Cardiac muscle cell (in vitro differentiated cells and primary cell): ENCODE results near the gene FBXL22. TPM values are rescaled to one million over a fixed set of nuclear protein-coding genes. Genes with fewer than 3 reads are reported as not detected.
A peak's percentile ranks its signal among the peaks of the same experiment; 100 is the strongest.
"Not testable (repeated sequence)": the region's sequence is repeated elsewhere in the genome, so short reads cannot be mapped to it uniquely, and the experiment has no call there.

Experiments
- DNase-seq, 2 donors: peaks; one replicate each; pipeline versions ENCODE4 v3.0.0 to v3.0.0-alpha.2; 2010 to 2017; ENCODE audit warnings: low read depth in 1 of 2, low spot score in 1 of 2
- H3K27ac ChIP-seq: fragments of 200-600 bp; sonication (generic); 2 replicates; pipeline ENCODE4 v1.5.1; 2016
- H3K27me3 ChIP-seq: fragments of 200-600 bp; sonication (generic); 2 replicates; pipeline ENCODE4 v1.6.0; 2016; ENCODE audit warnings: control low read depth
- H3K36me3 ChIP-seq: fragments of 200-600 bp; sonication (generic); 2 replicates; pipeline ENCODE4 v1.5.1; 2016; ENCODE audit warnings: control low read depth
- H3K4me1 ChIP-seq: fragments of 200-600 bp; sonication (generic); 2 replicates; pipeline ENCODE4 v1.8.1; 2017; ENCODE audit warnings: low read depth, mild to moderate bottlenecking, mixed run types
- H3K4me3 ChIP-seq: fragments of 200-600 bp; sonication (generic); 2 replicates; pipeline ENCODE4 v1.5.1; 2016; ENCODE audit warnings: mild to moderate bottlenecking
- H3K9me3 ChIP-seq: fragments of 200-600 bp; sonication (generic); 2 replicates; pipeline ENCODE4 v1.5.1; 2017; ENCODE audit warnings: low read depth, mild to moderate bottlenecking, control low read depth
- polyA plus RNA-seq: library from polyadenylated mRNA; unstranded; fragments of >200 nt; fragmentation: Nextera tagmentation; extraction: Ambion mirVana; gene quantifications from 2 replicates; pipeline ENCODE4 v1.2.1, GENCODE V29; 2016
- total RNA-seq: library from RNA; depleted of rRNA; stranded (reverse); fragments of >200 nt; gene quantifications from 2 replicates; pipeline ENCODE4 v1.2.3, GENCODE V29; 2016
- TF ChIP-seq, protein P1 (sequence below): IDR thresholded peaks from 2 replicates; pipeline ENCODE4 v1.5.1; 2012; ENCODE audit warnings: low read depth, mild to moderate bottlenecking, low read length

FBXL22 gene
- total and polyA plus RNA-seq, 2 experiments from 2014 or later = 14.4 to 26.5 TPM

DNA sequence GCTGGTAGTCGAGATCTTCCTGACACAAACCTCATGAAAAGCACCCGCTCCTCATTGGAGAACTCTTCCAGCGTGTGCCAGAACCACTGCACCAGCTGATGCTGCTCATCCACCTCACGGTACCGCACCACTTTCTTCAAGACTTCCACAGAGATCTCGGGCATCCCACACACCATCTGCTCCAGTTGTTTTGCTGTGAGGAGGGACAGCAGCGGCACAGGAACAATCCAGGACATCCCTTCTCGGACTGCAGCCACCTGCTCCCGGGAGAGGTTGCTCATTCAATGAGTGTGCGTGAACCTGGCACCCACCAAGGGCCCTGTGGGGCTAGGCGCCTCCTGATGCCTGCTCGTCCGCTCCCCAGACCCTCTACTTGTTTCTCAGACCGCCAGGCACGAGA is 15.1 kb downstream of the FBXL22 start:
- TF ChIP-seq, protein P1, sequence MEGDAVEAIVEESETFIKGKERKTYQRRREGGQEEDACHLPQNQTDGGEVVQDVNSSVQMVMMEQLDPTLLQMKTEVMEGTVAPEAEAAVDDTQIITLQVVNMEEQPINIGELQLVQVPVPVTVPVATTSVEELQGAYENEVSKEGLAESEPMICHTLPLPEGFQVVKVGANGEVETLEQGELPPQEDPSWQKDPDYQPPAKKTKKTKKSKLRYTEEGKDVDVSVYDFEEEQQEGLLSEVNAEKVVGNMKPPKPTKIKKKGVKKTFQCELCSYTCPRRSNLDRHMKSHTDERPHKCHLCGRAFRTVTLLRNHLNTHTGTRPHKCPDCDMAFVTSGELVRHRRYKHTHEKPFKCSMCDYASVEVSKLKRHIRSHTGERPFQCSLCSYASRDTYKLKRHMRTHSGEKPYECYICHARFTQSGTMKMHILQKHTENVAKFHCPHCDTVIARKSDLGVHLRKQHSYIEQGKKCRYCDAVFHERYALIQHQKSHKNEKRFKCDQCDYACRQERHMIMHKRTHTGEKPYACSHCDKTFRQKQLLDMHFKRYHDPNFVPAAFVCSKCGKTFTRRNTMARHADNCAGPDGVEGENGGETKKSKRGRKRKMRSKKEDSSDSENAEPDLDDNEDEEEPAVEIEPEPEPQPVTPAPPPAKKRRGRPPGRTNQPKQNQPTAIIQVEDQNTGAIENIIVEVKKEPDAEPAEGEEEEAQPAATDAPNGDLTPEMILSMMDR = no peak
- Histone ChIP-seq H3K27me3 (no peaks in the 10 kb centered on the region), H3K9me3 (no peaks in the 10 kb centered on the region), H3K4me3 (no peak overlapping the region), H3K36me3 (peaks cover 15% of the 10 kb centered on the region), H3K27ac (no peak overlapping the region), H3K4me1 (peaks cover 4% of the 10 kb centered on the region)
- no peak for DNase-seq

DNA sequence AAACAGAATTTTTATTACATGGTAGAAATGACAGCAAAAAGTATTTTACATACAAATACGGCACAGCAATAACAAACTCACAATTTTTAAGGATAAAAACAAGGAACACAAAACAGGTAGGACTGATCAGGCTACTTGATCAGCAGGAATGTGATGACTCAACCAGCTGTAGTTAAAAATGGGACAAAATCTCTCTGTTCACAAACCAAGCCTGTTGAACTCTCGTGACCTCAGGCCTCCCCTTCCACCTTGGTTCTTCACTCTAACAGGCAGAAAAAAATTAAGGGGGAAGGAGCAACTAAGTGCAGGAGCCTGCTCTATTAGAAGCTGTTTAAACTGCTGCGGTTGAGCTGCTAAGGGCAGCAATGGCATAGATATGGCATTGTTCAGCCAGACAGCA is 18.7 kb downstream of the FBXL22 start:
- TF ChIP-seq, protein P1 = no peak
- Histone ChIP-seq H3K4me3 (no peak overlapping the region), H3K36me3 (peaks cover 12% of the 10 kb centered on the region), H3K9me3 (no peaks in the 10 kb centered on the region), H3K27ac (peak overlapping the region; percentile 23), H3K27me3 (no peaks in the 10 kb centered on the region), H3K4me1 (no peaks in the 10 kb centered on the region)
- no peak for DNase-seq

DNA sequence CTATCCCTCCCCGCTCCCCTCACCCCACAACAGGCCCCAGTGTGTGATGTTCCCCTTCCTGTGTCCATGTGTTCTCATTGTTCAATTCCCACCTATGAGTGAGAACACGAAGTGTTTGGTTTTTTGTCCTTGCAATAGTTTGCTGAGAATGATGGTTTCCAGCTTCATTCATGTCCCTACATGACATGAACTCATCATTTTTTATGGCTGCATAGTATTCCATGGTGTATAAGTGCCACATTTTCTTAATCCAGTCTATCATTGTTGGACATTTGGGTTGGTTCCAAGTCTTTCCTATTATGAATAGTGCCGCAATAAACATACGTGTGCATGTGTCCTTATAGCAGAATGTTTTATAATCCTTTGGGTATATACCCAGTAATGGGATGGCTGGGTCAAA is 20.0 kb downstream of the FBXL22 start:
- H3K27me3 ChIP-seq = not testable (repeated sequence)

DNA sequence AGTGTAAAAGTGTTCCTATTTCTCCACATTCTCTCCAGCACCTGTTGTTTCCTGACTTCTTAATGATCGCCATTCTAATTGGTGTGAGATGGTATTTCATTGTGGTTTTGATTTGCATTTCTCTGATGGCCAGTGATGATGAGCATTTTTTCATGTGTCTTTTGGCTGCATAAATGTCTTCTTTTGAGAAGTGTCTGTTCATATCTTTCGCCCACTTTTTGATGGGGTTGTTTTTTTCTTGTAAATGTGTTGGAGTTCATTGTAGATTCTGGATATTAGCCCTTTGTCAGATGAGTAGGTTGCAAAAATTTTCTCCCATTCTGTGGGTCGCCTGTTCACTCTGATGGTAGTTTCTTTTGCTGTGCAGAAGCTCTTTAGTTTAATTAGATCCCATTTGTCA is 20.4 kb downstream of the FBXL22 start:
- H3K4me1 ChIP-seq, H3K9me3 ChIP-seq, H3K27ac ChIP-seq, DNase-seq, H3K27me3 ChIP-seq, H3K4me3 ChIP-seq: not testable (repeated sequence)
- H3K36me3 ChIP-seq = peaks cover 11% of the 10 kb centered on the region

More for the DNA sequence above, 20.0 kb downstream of the FBXL22 start:
- not testable (repeated sequence) for H3K27ac ChIP-seq, H3K4me3 ChIP-seq, DNase-seq, H3K9me3 ChIP-seq, H3K4me1 ChIP-seq
- H3K36me3 ChIP-seq = peaks cover 11% of the 10 kb centered on the region

DNA sequence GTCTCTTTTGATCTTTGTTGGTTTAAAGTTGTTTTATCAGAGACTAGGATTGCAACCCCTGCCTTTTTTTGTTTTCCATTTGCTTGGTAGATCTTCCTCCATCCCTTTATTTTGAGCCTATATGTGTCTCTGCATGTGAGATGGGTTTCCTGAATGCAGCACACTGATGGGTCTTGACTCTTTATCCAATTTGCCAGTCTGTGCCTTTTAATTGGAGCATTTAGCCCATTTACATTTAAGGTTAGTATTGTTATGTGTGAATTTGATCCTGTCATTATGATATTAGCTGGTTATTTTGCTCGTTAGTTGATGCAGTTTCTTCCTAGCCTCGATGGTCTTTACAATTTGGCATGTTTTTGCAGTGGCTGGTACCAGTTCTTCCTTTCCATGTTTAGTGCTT is 23.6 kb downstream of the FBXL22 start:
- not testable (repeated sequence) for H3K27ac ChIP-seq, H3K27me3 ChIP-seq, H3K9me3 ChIP-seq, DNase-seq, H3K4me1 ChIP-seq, H3K4me3 ChIP-seq
- peaks cover 37% of the 10 kb centered on the region for H3K36me3 ChIP-seq

DNA sequence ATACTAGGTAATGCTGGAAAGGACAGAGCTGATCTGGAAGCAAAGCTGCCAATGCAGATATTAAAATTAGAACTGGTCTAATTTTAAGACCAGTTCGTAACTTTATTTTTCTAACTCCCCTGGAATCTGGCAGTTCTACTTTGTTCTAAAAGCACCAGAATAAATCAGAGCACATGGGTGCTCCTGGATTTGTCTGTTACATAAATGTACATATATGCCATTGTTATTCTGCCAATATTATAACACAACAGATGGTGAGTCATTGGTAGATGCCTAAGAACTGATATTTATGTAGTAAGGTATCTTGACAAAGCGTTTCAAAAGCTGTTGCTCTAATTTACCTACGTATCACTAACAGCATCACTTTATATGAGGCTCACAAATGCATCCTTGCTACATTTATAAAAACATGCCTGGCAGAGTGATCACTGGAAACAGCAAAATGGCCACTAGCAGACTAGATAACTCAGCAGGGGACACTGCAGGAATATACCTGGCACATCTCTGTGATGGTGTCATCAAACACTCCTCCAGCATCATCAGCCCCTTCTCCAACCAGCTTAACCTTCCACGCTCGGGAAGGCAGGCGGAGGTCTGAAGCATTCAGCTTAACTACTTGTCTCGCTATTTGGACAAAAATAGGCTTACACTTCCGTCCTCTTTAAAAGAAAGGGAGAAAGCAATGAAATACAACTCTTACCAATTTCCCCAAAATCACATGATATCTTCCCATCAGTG is 26.2 kb downstream of the FBXL22 start:
- TF ChIP-seq, protein P1 = no peak
- Histone ChIP-seq H3K27ac (no peak overlapping the region), H3K27me3 (no peaks in the 10 kb centered on the region), H3K9me3 (no peaks in the 10 kb centered on the region), H3K4me1 (no peaks in the 10 kb centered on the region), H3K36me3 (peaks cover 54% of the 10 kb centered on the region), H3K4me3 (no peak overlapping the region)
- DNase-seq = no peak

DNA sequence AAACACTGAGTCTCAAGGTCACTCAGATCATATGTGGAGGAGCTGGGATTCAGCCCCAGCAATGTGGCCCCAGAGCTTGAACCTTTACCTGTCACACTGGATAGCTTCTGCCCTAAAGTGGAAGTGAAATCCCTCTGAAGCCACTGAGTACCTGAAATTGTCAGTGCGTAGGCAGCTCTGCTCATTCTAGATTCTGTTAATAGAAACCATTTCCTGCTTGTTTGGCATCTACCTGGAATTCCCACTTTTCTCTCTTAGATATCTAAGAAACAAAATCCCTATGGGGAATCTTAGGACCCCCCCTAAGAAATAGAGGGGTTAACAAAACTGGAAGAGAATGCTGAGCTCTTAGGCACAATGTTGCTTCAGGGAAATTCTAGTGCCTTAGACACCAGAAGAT is 29.8 kb downstream of the FBXL22 start:
- H3K27ac ChIP-seq = no peak overlapping the region
- no peak overlapping the region for H3K4me3 ChIP-seq
- no peaks in the 10 kb centered on the region for H3K4me1 ChIP-seq
- H3K27me3 ChIP-seq = no peaks in the 10 kb centered on the region
- TF ChIP-seq, protein P1 = no peak
- H3K36me3 ChIP-seq = peaks cover 66% of the 10 kb centered on the region
- H3K9me3 ChIP-seq = no peaks in the 10 kb centered on the region
- no peak for DNase-seq
